OCI-LY3 (cell line): ENCODE results near the gene SPINT2.
A peak's percentile ranks its signal among the peaks of the same experiment; 100 is the strongest.

Experiments used
- H2AFZ ChIP-seq: fragments of 200-600, 300-600 bp; shearing (Covaris generic); 2 replicates; pipeline ENCODE4 v1.6.0; 2014; ENCODE audit warnings: antibody characterized with exemption, low read depth, low read length
- H3K27ac ChIP-seq: fragments of 200-600, 300-600 bp; sonication (generic); 2 replicates; pipeline ENCODE4 v1.5.1; 2014; ENCODE audit warnings: mild to moderate bottlenecking, low read length, moderate library complexity, mixed read lengths
- H3K27me3 ChIP-seq: fragments of 200-600, 300-600 bp; sonication (generic); 2 replicates; pipeline ENCODE4 v1.6.1; 2014; ENCODE audit warnings: low read depth, low read length, mixed read lengths
- H3K36me3 ChIP-seq: fragments of 200-600, 300-600 bp; sonication (generic); replicated peaks from 2 replicates; pipeline ENCODE3; 2014; ENCODE audit warnings: low read depth, low read length, mixed read lengths
- H3K4me1 ChIP-seq: fragments of 300-600, 200-600 bp; sonication (generic); 2 replicates; pipeline ENCODE4 v1.6.1; 2014; ENCODE audit warnings: low read length, mixed read lengths
- H3K4me2 ChIP-seq: fragments of 200-600, 300-600 bp; sonication (generic); 2 replicates; pipeline ENCODE4 v1.6.1; 2014; ENCODE audit warnings: low read length, mixed read lengths
- H3K4me3 ChIP-seq: fragments of 300-600, 200-600 bp; sonication (generic); 2 replicates; pipeline ENCODE4 v1.5.1; 2014; ENCODE audit warnings: antibody characterized with exemption, mild to moderate bottlenecking, low read length, moderate library complexity
- H3K79me2 ChIP-seq: fragments of 300-600, 200-600 bp; shearing (Covaris generic); 2 replicates; pipeline ENCODE4 v1.6.1; 2014; ENCODE audit warnings: mild to moderate bottlenecking, low read length, mixed read lengths
- H3K9ac ChIP-seq: fragments of 300-600, 200-600 bp; shearing (Covaris generic); 2 replicates; pipeline ENCODE4 v1.6.0; 2014; ENCODE audit warnings: mild to moderate bottlenecking, low read length, moderate library complexity
- H3K9me3 ChIP-seq: fragments of 200-600, 300-600 bp; shearing (Covaris generic); 2 replicates; pipeline ENCODE4 v1.6.1; 2014; ENCODE audit warnings: low read length, mixed read lengths; ENCODE audit not compliant: insufficient read depth
- H4K20me1 ChIP-seq: fragments of 200-600, 300-600 bp; sonication (generic); 2 replicates; pipeline ENCODE4 v1.6.1; 2016; ENCODE audit warnings: low read length, mixed read lengths; ENCODE audit not compliant: insufficient read depth
- CTCF ChIP-seq: fragments of 200-600, 300-600 bp; sonication (generic); IDR thresholded peaks from 2 replicates; pipeline ENCODE4 v1.5.1; 2014; ENCODE audit warnings: antibody characterized with exemption, low read length, low read depth
- EZH2phosphoT487 ChIP-seq: fragments of 200-600 bp; shearing (Covaris generic); IDR thresholded peaks from 2 replicates; pipeline ENCODE4 v1.6.1; 2018; ENCODE audit warnings: antibody characterized with exemption, mixed run types, low read depth

SPINT2 gene

DNA sequence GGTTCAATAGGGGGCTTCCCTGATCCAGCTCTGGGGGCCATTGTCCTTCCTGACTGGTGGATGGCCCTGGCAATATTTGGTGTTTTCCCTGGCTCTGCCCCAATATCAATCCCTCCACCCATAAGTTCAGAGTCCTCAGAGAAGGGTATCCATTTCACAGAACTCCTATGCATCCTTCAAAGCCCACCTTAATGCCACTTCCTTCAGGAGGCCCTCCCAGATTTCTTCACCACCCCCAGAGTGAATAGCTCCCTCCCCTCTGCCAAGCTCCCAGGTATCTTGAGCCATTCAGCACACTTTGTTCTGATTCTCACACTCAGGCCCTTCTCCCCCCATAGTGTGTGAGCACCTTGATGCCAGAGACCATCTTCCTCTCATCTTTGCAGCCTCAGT, 13.9 kb upstream of the SPINT2 start:
- Histone ChIP-seq H3K27ac (no peak overlapping the region), H3K9ac (no peak overlapping the region), H3K79me2 (no peaks in the 10 kb centered on the region), H4K20me1 (no peaks in the 10 kb centered on the region), H3K4me2 (no peak overlapping the region), H3K36me3 (no peaks in the 10 kb centered on the region), H2AFZ (no peak overlapping the region), H3K27me3 (no peaks in the 10 kb centered on the region), H3K9me3 (no peaks in the 10 kb centered on the region), H3K4me3 (no peak overlapping the region), H3K4me1 (peaks cover 30% of the 10 kb centered on the region)
- TF ChIP-seq EZH2phosphoT487, result no peak
- TF ChIP-seq CTCF, result no peak

DNA sequence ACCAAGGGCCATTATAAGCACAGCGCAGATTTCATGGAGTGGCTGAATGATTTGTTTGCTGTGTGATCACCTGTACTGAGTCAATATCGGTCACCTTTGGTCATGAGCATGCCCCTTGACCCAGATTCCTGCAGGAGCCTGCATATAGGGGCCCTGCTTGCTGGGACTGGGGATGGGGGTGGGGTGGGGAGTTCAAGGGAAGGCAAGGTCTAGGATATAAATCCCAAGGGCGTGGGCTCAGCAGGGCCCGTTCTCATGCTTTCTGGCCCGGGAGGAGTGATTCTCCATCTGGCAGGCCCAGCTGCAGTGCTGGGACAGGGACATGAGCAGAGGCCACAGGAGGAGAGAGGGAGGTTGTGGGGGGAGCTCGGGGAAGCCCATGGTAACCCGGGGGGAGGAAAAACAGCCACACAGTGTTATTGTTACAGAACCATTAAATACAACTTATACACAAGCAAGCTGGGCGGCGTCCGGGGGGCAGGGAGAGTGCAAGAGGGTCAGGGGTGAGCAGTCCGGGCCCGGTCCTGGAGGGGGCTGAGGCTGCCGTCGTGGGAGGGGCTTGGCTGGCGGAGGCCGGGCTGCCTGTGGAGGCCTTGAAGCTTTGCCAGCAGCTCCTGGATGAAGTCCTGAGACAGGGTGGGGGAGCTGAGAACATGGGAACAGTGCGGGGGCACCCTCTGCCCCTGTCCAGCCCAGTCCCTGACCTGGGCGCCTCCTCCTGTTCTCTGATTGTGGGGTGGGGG, 13.4 kb upstream of the SPINT2 start:
- Histone ChIP-seq H3K4me1 (peaks cover 24% of the 10 kb centered on the region), H3K9ac (no peak overlapping the region), H3K36me3 (no peaks in the 10 kb centered on the region), H3K27ac (no peak overlapping the region), H3K79me2 (no peaks in the 10 kb centered on the region), H3K4me3 (no peak overlapping the region), H3K9me3 (no peaks in the 10 kb centered on the region), H2AFZ (no peak overlapping the region), H3K4me2 (no peak overlapping the region), H4K20me1 (no peaks in the 10 kb centered on the region), H3K27me3 (no peaks in the 10 kb centered on the region)
- TF ChIP-seq CTCF, result no peak
- TF ChIP-seq EZH2phosphoT487, result no peak

- H3K9me3 ChIP-seq, result no peaks in the 10 kb centered on the region
- H3K27ac ChIP-seq, result no peak overlapping the region
- no peak for TF ChIP-seq EZH2phosphoT487
- no peak for TF ChIP-seq CTCF
- H2AFZ ChIP-seq, result no peak overlapping the region
- H3K4me1 ChIP-seq, result peaks cover 18% of the 10 kb centered on the region
- H3K9ac ChIP-seq, result no peak overlapping the region
- H3K79me2 ChIP-seq, result no peaks in the 10 kb centered on the region
- no peaks in the 10 kb centered on the region for H3K36me3 ChIP-seq
- H3K4me2 ChIP-seq, result no peak overlapping the region
- no peaks in the 10 kb centered on the region for H4K20me1 ChIP-seq
- no peak overlapping the region for H3K4me3 ChIP-seq
- H3K27me3 ChIP-seq, result no peaks in the 10 kb centered on the region
Measured at GRCh38 chr19:38251564-38252051, 12.8 kb upstream of the SPINT2 start.

- H3K79me2 ChIP-seq, result no peaks in the 10 kb centered on the region
- peak overlapping the region; percentile 52; the same call in 1 of the 2 replicates for H3K4me2 ChIP-seq
- no peaks in the 10 kb centered on the region for H3K9me3 ChIP-seq
- TF ChIP-seq EZH2phosphoT487 (no peak), CTCF (no peak)
- H2AFZ ChIP-seq, result no peak overlapping the region
- H3K27me3 ChIP-seq, result no peaks in the 10 kb centered on the region
- no peaks in the 10 kb centered on the region for H4K20me1 ChIP-seq
- no peaks in the 10 kb centered on the region for H3K36me3 ChIP-seq
- no peak overlapping the region for H3K4me3 ChIP-seq
- no peak overlapping the region for H3K27ac ChIP-seq
- H3K9ac ChIP-seq, result no peak overlapping the region
- H3K4me1 ChIP-seq, result peaks cover 18% of the 10 kb centered on the region
Measured at GRCh38 chr19:38252385-38252784, 12.0 kb upstream of the SPINT2 start.
